Endothelial cell (in vitro differentiated cells): ENCODE data around the gene PRXL2A. TPM values are rescaled to one million over a fixed set of nuclear protein-coding genes. Genes with fewer than 3 reads are reported as not detected.

Experiments used
- DNase-seq: peaks from one replicate; pipeline ENCODE4 v3.0.0; 2021; ENCODE audit warnings: low spot score
- H3K27ac Mint-ChIP-seq: one replicate; pipeline ENCODE4 v1.8.0; 2021; ENCODE audit warnings: mixed read lengths, inconsistent platforms; ENCODE audit not compliant: unreplicated experiment
- H3K27me3 Mint-ChIP-seq: one replicate; pipeline ENCODE4 v1.8.0; 2021; ENCODE audit warnings: mild to moderate bottlenecking, moderate library complexity, mixed read lengths, inconsistent platforms; ENCODE audit not compliant: unreplicated experiment
- H3K36me3 Mint-ChIP-seq: one replicate; pipeline ENCODE4 v1.8.0; 2021; ENCODE audit warnings: mild to moderate bottlenecking, low read depth, mixed read lengths, inconsistent platforms; ENCODE audit not compliant: unreplicated experiment
- H3K4me1 Mint-ChIP-seq: one replicate; pipeline ENCODE4 v1.8.0; 2021; ENCODE audit warnings: mild to moderate bottlenecking, mixed read lengths, inconsistent platforms; ENCODE audit not compliant: unreplicated experiment
- H3K4me3 Mint-ChIP-seq: one replicate; pipeline ENCODE4 v1.8.0; 2021; ENCODE audit warnings: mild to moderate bottlenecking, mixed read lengths, inconsistent platforms; ENCODE audit not compliant: unreplicated experiment
- H3K9me3 Mint-ChIP-seq: one replicate; pipeline ENCODE4 v1.8.0; 2021; ENCODE audit warnings: mixed read lengths, inconsistent platforms; ENCODE audit not compliant: unreplicated experiment
- total RNA-seq: library from RNA; stranded (reverse); fragmentation: NEBNext Ultra II Directional; extraction: Animal tissue kit (Norgen Biotek cat#: 25700); gene quantifications from one replicate; pipeline ENCODE4 v1.2.1, GENCODE V29; 2021; ENCODE audit not compliant: unreplicated experiment
- TF ChIP-seq, protein P1 (sequence below): fragments of 200-600 bp; sonication (generic); IDR thresholded peaks from one replicate; pipeline ENCODE4 v1.5.0; 2021; ENCODE audit warnings: antibody characterized with exemption; ENCODE audit not compliant: unreplicated experiment

The PRXL2A gene
- total RNA-seq, 1 donor from 2014 or later = 147 TPM

DNA sequence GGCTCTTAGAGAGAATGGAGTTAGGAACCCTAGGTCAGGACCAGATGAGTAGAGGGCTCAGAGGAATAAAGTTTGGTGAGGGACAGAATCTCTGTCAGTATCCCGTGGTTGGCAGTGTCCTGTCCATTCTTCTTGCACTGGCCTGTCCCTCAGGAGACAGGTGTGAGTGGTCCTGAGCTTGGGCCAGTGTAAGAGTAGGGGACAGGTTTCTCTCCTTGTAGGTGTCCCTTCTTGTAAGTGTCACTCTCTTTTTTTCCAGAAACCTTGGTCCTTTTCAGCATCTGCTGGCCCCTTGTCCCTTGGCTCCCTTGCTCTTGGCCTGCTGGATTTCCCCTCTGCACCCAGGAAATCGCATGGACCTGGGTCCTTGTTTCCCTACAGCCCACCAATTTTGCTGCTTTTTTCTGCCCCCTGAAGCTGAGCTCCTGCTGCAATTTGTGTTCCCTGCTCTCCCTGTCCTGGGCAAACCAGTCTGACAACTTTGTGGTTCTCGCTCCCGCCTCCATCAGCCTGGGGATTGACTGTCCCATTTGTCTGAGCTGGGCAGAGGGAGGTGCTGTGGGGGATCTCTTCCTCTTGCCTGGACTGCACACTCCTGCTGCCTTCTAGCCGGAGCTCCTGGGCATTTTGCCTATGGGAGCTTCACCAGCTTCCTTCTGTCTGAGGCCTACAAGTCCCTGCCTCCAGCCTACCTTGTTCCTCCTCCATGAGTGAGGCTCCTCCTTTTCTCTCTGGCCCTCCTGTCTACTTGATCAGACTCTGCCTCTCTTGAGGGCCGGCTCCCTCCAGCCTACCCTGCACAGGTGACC lies 52.3 kb downstream of the PRXL2A start:
- peaks cover 16% of the 10 kb centered on the region for H3K27me3 Mint-ChIP-seq
- H3K27ac Mint-ChIP-seq = peak overlapping the region; percentile 85
- H3K36me3 Mint-ChIP-seq = peaks cover 11% of the 10 kb centered on the region
- no peaks in the 10 kb centered on the region for H3K9me3 Mint-ChIP-seq
- TF ChIP-seq, protein P1, sequence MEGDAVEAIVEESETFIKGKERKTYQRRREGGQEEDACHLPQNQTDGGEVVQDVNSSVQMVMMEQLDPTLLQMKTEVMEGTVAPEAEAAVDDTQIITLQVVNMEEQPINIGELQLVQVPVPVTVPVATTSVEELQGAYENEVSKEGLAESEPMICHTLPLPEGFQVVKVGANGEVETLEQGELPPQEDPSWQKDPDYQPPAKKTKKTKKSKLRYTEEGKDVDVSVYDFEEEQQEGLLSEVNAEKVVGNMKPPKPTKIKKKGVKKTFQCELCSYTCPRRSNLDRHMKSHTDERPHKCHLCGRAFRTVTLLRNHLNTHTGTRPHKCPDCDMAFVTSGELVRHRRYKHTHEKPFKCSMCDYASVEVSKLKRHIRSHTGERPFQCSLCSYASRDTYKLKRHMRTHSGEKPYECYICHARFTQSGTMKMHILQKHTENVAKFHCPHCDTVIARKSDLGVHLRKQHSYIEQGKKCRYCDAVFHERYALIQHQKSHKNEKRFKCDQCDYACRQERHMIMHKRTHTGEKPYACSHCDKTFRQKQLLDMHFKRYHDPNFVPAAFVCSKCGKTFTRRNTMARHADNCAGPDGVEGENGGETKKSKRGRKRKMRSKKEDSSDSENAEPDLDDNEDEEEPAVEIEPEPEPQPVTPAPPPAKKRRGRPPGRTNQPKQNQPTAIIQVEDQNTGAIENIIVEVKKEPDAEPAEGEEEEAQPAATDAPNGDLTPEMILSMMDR = no peak
- H3K4me1 Mint-ChIP-seq = peaks cover 83% of the 10 kb centered on the region
- peak overlapping the region; percentile 74 for H3K4me3 Mint-ChIP-seq
- DNase-seq = no peak

DNA sequence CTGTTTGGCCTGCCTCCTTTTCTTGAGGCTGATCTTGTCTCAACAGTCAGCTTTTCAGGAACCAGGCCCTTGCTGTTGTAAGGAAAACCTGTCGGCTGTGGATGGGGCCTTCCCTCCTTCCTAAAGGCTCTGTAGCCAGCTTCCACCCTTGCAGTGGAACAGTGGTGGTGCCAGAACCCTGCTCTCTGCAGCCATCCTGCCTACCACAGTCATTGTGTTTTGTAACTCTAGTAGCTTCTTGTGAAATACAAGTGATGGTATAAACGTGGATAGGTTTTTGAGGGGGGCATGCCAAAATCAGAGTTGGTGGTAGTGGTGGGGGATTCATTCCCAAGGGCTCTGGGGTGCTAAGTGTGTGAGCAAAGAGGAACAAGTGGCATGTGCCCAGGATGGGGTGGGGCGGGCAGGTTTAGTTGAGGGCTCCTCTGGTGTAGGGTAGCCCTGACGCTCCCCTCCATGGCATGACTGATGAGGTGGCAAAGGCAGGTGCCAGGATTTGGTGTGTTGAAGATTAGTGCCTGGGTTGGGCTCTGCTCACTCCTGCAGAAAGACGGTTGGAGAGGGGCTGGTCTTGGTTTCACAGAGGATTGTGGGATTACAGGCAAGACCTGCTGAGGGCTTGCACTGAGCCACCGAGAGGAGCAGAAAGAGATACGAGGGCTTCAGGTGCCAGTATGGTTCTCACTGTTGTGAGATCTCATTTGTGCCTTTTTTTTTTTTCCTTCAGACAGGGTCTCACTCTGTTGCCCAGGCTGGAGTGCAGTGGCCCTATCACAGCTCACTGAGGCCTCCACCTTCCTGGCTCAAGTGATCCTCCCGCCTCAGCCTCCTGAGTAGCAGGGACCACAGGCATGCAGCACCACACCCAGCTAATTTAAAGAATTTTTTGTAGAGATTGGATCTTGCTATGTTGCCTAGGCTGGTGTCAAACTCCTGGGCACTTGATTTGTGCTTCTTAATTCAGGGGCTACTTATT lies 53.1 kb downstream of the PRXL2A start:
- Mint-ChIP-seq H3K4me3 (peak overlapping the region; percentile 74), H3K9me3 (no peaks in the 10 kb centered on the region), H3K27me3 (peaks cover 19% of the 10 kb centered on the region), H3K36me3 (peaks cover 8% of the 10 kb centered on the region), H3K4me1 (peaks cover 83% of the 10 kb centered on the region), H3K27ac (peak overlapping the region; percentile 85)
- TF ChIP-seq, protein P1 = no peak
- DNase-seq = no peak

DNA sequence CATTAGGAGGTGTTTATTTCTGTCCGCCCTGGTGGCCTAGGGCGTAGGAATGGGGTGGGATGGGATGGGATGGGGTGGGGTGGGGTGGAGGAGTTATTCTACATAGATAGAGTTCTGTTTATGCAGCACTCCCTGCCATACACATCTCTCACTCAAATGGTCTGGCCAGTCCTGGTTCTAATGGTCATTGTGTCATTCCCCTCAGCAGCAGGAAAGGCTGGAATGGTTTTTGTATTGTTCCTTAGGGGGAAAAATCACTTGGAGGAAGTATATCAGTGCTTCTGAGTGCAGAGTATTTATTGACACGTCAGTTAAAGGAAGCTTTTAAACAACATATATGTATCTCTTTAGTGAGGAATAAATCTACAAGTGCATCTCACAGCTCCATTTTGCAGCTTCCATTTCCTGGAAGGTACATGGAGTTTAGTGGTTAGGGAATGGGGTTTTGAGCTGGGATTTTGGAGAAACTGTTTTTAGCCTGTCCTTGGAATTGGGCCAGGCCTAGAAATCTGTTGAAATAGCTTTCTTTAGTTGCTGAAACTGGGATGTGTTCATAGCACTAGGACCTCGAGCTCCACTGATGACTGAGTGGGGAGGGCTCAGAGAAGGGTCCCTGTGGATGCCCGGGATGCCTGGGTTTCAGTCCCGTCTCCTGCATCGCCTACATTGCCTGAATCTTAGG lies 54.1 kb downstream of the PRXL2A start:
- H3K4me3 Mint-ChIP-seq = no peak overlapping the region
- DNase-seq = no peak
- peaks cover 8% of the 10 kb centered on the region for H3K36me3 Mint-ChIP-seq
- H3K4me1 Mint-ChIP-seq = peaks cover 90% of the 10 kb centered on the region
- TF ChIP-seq, protein P1 = no peak
- H3K9me3 Mint-ChIP-seq = no peaks in the 10 kb centered on the region
- peaks cover 20% of the 10 kb centered on the region for H3K27me3 Mint-ChIP-seq
- H3K27ac Mint-ChIP-seq = peak overlapping the region; percentile 77

DNA sequence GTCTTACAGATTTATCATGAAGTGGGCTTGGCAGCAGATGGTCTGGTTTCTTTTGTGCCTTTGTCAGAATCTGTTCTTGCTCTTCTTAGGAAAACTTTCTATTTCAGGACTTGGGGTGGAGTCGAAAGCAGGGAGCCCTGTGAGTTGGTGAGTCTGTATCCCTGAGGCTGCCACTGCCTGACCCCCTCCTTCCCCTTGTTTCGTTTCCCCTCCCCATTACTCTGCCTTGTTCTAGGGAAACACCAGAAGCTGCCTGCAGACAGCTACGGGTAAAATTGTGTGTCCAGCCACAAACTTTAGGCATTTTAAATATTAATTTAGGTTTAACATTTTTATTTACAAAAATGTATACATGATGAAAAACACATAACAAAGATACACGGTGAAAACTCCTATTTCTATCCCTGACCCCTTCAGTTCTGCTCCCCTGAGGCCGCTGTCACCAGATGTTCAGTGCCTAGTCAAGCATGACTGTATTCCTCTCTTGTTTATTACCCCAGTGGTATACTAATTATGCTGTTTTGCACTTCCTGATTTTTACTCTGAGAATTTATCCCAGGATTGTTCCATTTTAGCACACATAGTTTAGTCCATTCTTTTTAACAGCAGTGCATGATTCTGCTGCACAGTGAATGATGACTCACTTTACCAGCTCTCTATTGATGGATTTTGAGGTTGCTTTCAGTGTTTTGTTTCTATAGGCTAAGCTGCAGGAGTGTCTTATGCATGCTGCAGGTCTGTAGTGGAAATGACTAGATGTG lies 54.8 kb downstream of the PRXL2A start:
- Mint-ChIP-seq H3K36me3 (peaks cover 8% of the 10 kb centered on the region), H3K4me1 (peaks cover 88% of the 10 kb centered on the region), H3K9me3 (no peaks in the 10 kb centered on the region), H3K4me3 (no peak overlapping the region), H3K27ac (peak overlapping the region; percentile 98), H3K27me3 (peaks cover 20% of the 10 kb centered on the region)
- no peak for DNase-seq
- TF ChIP-seq, protein P1 = no peak
